GM18511 (cell line): ENCODE measurements around the gene STAG2.
"Not testable (repeated sequence)": the region's sequence is repeated elsewhere in the genome, so short reads cannot be mapped to it uniquely, and the experiment has no call there.

ENCODE experiments used
- ATAC-seq: cut with Tn5 transposase; IDR thresholded peaks from one replicate; pipeline ENCODE4 v1.9.1; 2021; ENCODE audit warnings: mild to moderate bottlenecking, moderate library complexity; ENCODE audit not compliant: unreplicated experiment

STAG2 gene

DNA sequence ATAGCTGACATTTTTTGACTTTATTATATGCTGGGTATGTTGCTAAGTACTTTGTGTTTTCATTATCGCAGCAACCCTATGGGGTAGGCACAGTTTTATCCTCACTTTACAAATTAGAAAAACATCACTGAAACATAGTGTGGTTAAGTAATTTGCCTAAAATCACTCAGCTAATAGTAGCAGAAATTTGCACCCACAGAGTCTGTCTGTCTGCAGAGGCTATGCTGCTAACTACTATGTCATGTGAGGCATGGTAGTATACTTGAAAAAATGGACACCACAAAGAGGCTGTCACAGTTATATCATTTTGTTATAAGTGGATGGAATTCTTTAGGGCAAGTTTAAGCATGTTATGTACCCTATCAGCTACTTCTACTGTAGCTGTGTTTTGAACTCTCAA, 69.0 kb downstream of the STAG2 start:
- peak; percentile 78 for ATAC-seq

DNA sequence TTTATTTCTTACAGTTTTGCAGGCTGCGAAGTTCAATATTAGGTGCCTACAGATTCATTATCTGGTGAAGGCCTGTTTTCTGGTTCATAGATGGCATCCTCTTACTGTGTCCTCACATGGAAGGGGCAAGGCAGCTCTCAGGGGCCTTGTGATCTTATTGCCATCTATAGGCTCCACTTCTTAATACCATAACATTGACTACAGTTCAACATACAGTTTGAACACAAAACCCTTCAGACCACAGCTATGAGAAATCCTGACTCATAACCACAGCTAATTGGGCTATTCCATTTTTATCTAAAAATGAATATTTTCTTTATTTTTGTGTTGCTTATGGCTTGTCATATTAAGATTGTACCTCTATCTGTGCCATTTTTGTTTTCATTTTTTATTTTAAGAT, 72.3 kb downstream of the STAG2 start:
- no peak for ATAC-seq

DNA sequence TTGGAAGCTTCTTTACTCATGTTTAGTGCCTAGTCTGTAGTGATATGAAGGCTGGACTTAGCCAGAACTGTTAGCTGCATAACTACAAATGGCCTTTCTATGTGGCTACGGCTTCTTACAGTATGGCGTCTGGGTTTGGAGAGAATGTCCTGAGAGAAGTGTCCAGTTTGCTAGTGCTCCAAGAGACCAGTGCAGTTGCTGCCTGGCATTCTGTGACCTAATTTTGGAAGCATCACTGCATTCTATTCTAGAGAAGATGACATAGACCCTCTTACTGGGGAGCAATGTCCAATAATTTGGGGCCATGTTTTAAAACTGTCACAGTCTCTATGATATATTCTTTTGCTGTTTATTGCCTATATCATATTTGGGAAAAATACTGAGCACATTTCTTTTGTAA, 74.2 kb downstream of the STAG2 start:
- no peak for ATAC-seq

DNA sequence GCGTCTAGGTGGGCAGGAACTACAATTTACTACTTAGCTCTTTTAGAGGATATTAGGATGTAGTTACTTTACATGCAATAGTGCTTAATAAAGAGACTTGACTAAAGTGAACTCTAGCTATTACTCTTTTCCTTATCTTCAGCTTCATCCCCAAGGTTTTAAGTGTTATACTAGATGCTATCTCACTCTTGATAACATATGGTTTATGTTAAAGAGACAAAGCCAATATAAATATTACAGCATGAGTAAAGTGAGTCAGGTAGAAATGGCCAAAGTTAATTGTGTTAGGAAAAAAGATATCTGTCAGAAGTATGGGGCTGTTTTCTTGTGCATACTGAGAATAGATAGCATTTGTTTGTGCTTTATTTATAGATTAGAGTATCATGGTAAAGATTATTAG, 80.5 kb downstream of the STAG2 start:
- ATAC-seq: no peak

DNA sequence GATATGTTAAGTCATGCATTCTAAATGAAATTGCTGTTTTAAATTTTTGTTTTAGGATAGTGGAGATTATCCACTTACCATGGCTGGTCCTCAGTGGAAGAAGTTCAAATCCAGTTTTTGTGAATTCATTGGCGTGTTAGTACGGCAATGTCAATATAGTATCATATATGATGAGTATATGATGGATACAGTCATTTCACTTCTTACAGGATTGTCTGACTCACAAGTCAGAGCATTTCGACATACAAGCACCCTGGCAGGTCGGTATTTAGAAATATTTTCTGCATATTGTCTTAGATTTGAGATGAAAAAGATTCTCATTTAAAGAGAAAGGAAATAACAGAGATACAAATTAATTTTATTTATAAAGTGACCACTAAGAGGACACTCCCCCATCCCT, 83.6 kb downstream of the STAG2 start:
- ATAC-seq: no peak

DNA sequence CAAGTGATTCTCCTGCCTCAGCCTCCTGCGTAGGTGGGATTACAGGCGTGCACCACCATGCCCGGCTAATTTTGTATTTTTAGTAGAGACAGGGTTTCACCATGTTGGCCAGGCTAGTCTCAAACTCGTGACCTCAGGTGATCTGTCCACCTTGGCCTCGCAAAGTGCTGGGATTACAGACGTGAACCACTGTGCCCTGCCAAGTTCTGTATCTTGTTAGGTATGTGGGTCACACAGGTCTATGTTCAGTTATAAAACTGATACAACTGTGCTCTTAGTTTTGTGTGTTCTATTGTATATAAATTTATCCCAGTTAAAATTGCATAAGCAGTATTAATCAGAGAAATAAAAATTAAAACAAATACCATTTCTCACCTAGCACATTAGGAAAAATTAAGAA, 122.9 kb downstream of the STAG2 start:
- ATAC-seq: not testable (repeated sequence)

DNA sequence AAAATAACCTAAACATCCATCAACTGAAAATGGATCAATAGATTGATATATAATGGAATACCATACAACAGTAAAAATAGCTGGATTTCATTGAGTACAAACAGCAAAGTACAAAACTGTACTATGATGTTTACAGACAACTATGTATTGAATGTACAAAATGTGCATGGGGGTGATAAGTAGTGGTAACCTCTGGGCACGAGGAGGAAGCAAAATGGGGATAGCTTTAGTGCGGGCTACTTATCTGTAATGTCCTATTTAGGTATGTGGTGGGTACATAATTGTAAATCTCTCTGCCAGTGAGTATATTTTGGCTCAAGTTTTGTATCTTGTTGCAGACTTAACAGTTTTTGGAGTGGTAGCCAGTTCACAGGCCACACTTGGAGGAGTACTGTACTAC, 123.6 kb downstream of the STAG2 start:
- no peak for ATAC-seq

DNA sequence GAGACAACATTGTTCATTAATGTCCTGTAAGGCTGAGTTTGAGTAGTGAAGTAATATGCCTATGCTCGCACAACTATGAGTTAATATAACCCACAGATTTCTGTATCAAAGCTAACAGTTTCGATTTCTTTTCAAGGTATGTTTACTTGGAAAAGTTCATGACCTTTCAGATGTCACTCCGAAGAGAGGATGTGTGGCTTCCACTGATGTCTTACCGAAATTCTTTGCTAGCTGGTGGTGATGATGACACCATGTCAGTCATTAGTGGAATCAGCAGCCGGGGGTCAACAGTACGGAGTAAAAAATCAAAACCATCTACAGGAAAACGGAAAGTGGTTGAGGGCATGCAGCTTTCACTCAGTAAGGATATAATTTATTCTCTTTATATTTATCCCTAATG, 124.9 kb downstream of the STAG2 start:
- ATAC-seq: no peak

DNA sequence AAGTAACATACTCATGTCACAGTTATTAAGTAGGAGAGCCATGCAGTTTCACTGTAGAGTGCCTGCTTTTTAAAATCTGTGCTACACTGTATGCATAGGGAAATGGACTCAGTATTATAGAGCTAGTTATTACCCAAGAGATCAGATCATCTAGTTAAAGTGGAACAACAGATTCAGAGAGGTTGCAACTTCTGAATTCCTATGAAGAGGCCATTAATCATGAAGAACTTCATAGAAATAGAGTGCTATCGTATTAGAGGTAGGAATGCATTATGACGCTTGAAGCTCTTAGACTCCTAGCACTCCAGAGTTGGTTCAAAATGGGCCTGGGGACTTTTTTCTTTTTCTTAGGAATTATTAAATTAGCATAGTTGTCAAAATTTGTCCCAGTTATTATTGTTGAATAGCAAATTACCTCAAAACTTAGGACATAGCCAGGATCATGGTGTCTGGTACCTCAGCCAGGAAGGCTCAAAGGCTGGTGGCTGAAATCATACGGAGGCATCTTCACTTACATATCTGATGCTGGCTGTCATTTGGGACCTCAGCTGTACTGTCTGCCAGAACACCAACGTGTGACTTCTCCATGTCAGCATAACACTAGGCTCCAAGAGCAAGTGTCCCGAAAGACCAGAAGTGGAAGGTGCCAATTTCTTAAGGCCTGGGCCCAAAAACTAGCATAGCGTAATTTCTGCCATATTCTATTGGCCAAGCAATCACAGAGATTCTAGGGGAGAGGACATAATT, 125.7 kb downstream of the STAG2 start:
- no peak for ATAC-seq

DNA sequence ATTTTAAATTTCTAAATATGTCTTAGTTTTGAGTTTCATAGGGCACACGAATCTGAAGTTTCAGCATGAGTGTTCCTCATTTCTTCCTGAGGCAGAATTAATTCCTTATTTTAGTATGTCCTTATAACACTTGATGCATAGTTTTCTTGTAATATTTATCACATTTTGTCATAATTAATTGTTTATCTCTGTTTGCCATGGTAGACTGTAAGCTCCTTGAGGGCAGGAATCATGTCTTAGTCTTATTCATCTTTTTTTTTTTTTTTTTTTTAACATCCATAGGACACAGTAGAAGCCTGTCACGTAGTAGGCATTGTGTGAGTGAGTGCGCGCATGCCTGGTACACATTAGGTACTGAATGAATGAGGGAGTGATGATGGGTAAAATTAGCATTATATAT, 131.7 kb downstream of the STAG2 start:
- ATAC-seq: no peak

DNA sequence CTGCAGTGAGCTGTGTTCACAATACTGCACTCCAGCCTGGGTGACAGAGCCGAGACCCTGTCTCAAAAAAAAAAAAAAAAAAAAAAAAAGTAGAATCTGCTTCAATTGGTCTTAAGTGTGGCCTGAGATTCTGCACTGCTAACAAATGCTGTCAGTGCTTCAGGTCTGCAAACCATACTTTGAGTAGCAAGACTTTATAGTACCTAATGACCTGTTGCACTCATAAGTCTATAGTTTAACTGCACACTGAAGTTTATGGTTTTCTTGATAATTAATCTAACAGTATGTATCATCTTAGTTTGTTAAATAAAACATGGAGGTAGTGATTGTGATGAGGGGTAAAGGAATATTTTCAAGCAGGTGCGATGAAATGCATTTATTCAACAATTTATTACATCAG, 135.6 kb downstream of the STAG2 start:
- no peak for ATAC-seq

DNA sequence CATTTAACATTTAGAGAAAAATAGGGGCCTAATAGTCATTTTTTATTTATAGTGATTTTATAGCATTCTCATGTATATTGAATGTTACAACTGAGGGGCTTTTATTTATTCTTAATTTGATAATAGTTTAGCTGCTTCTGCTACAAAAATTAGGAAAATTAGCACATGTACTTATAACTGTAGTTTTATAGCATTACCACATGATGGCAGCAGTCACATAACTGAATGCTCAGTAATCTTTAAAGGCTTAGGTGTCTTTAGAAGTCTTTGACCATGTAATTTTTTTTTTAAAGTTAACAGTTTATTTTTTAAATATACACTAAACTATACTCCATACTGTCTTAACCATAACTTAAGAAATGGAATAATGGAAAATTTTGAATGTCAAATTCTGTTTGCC, 136.6 kb downstream of the STAG2 start:
- peak; percentile 77 for ATAC-seq

DNA sequence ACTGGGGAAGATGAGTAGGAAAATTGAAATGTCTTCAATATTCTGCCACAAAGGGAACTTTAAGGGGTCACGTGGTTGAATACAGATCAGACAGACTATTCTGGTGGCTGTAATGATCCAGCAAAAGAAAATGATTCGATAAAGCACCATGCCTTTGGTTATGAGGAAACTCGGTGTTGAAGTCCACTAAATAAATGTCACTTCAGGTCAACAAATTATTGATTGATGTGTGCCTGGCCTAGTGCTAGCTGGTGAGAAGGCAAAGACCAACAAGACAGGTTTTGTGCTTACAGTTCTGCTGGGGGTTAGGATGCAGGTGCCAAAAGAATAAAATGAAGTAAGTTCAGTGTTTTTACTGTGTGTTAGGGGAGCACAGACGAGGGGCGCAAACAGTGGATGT, 142.5 kb downstream of the STAG2 start:
- ATAC-seq: no peak

DNA sequence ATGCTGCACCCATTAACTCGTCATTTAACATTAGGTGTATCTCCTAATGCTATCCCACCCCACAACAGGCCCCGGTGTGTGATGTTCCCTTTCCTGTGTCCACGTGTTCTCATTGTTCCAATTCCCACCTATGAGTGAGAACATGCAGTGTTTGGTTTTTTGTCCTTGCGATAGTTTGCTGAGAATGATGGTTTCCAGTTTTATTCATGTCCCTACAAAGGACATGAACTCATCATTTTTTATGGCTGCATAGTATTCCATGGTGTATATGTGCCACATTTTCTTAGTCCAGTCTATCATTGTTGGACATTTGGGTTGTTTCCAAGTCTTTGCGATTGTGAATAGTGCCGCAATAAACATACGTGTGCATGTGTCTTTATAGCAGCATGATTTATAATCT, 143.0 kb downstream of the STAG2 start:
- not testable (repeated sequence) for ATAC-seq

DNA sequence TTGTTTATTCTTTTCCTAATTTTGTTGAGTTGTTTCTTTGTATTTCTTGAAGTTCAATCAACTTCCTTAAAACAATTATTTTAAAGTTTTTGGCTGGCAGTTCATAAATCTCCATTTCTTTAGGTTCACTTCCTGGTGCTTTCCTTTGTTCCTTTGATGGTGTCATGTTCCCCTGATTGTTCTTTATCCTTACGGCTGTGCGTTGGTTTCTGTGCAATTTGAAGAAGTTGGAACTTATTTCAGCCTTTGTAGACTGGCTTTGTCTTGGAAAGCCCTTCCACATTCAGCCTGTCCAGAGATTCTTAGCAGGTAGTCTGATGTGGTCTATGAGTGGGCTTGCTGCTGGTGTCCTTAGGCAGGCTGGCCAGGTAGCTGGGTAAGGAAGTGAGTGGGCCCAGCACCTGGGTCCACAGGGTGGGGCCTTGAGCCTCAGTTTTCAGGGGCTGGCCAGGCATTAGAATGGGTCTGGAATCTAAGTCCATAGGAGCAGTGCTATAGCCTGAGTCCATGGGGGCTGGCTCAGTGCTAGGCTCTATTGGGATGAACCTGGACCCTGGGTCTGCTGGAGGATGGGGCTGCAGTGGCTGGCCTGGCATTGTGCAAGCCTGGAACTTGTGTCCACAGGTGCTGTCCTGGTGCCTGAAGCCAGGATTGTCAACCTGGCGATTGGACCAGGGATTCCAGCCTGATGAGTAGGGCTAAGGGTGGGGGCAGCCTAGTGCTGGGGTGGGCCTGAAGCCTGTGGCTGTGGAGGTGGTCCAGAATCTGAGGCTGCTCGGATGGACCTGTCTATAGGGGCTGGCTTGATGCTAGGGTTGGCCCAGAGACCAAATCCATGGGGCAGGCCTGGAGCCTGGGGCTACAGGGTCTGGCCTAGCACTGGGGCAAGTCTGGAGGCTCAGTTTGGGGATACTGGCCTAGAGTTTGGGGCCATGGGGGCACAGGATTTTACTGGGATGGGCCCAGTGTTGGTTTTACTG, 152.4 kb downstream of the STAG2 start:
- ATAC-seq: no peak

DNA sequence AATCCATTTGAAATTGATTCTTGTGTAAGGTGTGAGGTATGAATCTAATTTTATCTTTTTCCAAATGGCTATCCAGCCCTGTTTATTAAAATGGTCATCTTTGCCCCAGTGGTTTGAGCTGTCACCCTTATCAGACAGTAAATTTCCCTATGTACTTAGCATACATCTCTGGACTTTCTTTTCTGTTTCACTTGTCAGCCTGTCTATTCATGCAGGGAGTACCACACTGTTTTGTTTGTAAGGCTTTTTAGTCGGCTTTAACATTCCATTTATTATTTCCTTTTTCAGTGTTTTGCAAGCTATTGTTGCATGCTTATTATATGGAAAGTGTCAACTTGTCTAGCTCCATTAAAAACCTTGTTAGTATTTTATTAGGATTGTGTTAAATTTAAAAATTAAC, 155.8 kb downstream of the STAG2 start:
- no peak for ATAC-seq

DNA sequence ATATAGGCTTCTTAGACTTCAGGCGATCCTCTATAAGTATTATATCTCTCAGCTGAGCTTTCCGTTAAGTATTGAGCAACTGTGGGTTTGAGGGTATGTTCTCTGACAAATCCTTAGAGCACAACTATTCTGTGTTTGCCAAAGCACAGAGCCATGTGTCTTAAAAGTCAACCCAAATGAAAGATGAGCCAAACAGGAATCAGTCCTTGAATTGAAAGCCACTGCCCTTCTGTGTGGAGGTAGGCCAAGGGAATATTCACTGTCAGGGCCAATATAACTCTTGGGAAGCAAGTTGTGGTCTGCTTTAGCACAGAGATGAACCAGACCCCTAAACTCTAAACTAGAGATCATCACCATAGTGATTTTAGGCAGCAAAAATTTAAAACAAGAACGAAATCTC, 164.0 kb downstream of the STAG2 start:
- ATAC-seq: no peak

DNA sequence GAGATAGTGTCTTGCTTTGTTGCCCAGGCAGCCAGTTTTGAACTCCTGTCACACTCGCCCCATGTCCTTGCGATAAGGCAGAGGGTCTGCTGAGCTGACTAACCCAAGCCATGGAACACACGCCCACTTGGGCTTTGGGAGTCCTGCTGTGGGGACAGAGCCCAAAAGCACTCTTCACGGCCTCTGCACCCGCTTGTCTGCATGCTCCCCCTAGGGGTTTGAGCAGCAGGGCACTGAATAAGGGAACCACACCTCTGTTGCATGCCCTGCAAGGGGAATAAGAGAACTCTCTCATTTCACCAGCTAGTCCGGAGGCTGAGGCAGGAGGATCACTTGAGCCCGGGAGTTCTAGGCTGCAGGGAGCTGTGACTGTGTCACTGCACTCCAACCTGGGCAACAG, 166.0 kb downstream of the STAG2 start:
- no peak for ATAC-seq

DNA sequence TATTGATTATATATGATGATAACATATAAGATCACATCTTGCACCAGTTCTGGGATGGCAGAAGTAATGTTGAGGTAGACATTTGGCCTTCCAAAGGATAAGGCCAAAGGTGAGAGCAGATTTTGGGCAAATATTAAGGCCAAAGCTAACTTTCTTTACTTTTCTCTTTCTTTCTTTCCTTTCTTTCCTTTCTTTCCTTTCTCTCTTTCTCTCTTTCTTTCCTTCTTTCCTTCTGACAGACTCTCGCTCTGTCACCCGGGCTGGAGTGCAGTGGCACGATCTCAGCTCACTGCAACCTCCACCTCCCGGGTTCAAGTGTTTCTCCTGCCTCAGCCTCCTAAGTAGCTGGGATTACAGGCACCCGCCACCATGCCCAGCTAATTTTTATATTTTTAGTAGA, 170.9 kb downstream of the STAG2 start:
- ATAC-seq: not testable (repeated sequence)

DNA sequence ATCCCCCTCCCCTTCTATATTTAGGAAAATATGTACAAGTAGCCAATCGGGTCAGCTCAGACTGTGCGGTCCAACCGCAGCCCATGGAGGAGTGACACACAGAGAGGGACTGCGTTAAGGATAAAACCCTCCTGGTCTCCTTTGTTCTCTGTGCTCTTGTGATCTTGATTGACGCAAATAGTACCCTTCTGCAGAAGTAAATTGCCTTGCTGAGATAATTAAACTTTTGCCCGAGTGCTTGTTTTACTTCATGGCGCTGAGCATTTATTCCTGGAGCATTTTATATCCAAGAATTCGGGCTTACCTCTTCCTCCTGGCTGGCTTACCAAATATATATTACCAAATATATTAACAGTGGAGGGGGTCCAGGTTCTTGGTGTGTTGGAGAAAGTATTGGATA, 184.2 kb downstream of the STAG2 start:
- no peak for ATAC-seq

DNA sequence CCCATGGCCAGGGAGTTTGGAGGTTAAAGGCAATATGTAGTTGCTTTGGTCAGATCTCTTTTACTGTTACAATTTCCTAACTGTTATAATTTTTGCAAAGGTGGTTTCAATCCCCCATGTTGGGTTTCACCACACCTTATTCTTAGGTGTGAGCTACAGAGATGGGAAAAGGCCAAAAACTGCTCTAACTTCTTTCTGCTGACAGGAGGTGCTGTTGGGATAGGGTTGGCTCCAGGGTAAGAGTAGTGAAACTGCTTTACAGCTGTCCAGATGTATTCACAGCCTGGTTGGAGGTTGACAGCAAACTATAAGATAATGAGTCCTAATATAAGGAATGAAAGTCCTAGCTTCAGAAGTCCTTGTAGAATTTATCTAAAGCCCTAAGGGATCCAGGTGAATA, 189.7 kb downstream of the STAG2 start:
- no peak for ATAC-seq
